ENCODE results near the gene UBE2D2. TPM values are rescaled to one million over a fixed set of nuclear protein-coding genes. Genes with fewer than 3 reads are reported as not detected.

UBE2D2 gene
- total RNA-seq, 1 donor from 2014 or later = 118 TPM

Other genes starting within 250 kb of the UBE2D2 start
- gene PAIP2, start 219.5 kb upstream of the UBE2D2 start, total RNA-seq = 136 TPM
- not detected for gene SLC23A1, start 178.0 kb upstream of the UBE2D2 start, total RNA-seq
- gene MZB1, start 171.4 kb upstream of the UBE2D2 start, total RNA-seq = 1.6 TPM
- gene PROB1, start 166.2 kb upstream of the UBE2D2 start, total RNA-seq = 56.5 TPM
- 17.3 TPM for gene SPATA24, start 157.2 kb upstream of the UBE2D2 start, total RNA-seq
- gene DNAJC18, start 121.8 kb upstream of the UBE2D2 start, total RNA-seq = 10.5 TPM
- 20.6 TPM for gene ECSCR, start 98.6 kb upstream of the UBE2D2 start, total RNA-seq
- gene SMIM33, start 90.3 kb upstream of the UBE2D2 start, total RNA-seq = not detected
- 46.3 TPM for gene STING1, start 78.6 kb upstream of the UBE2D2 start, total RNA-seq
- 75.7 TPM for gene CXXC5, start 87.0 kb downstream of the UBE2D2 start, total RNA-seq
- not detected for gene PSD2, start 234.5 kb downstream of the UBE2D2 start, total RNA-seq